AG04450 (cell line): ENCODE measurements around the gene CDKAL1. TPM values are rescaled to one million over a fixed set of nuclear protein-coding genes. Genes with fewer than 3 reads are reported as not detected.

Experiments used
- CTCF ChIA-PET: fragments of 300-600, 350-600 bp; formaldehyde crosslinking; extraction: SDS; loops from one replicate; lab custom pipeline; 2022; ENCODE audit warnings: antibody characterized with exemption, inconsistent platforms; lab: Charles Lee
- POLR2A ChIA-PET: fragments of 350-600 bp; formaldehyde crosslinking; extraction: SDS; loops from one replicate; lab custom pipeline; 2021; ENCODE audit warnings: antibody characterized with exemption, inconsistent platforms; lab: Yijun Ruan, JAX
- DNase-seq: peaks from one replicate; pipeline ENCODE4 v3.0.0-alpha.2; 2011; ENCODE audit warnings: low read depth, low spot score
- H3K27ac ChIP-seq: one replicate; pipeline ENCODE4 v1.5.1; 2012; ENCODE audit warnings: low read depth, low read length, control low read depth
- H3K27me3 ChIP-seq: one replicate; pipeline ENCODE4 v1.6.0; 2012; ENCODE audit warnings: low read length; ENCODE audit not compliant: control insufficient read depth, insufficient read depth
- H3K4me3 ChIP-seq: 2 replicates; pipeline ENCODE4 v1.5.1; 2011; ENCODE audit warnings: mild to moderate bottlenecking, low read depth, low read length, control low read depth
- H3K9me3 ChIP-seq: 2 replicates; pipeline ENCODE4 v1.5.1; 2012; ENCODE audit warnings: low read length; ENCODE audit not compliant: control insufficient read depth, insufficient read depth
- polyA plus RNA-seq: library from polyadenylated mRNA; depleted of rRNA; stranded (reverse); fragments of >200 nt; gene quantifications from 2 replicates; pipeline ENCODE4 v1.2.3, GENCODE V29; 2011
- TF ChIP-seq, protein P1 (sequence below): IDR thresholded peaks from 2 replicates; pipeline ENCODE4 v1.5.1; 2011; ENCODE audit warnings: low read depth, low read length, control low read depth, inconsistent platforms

The CDKAL1 gene
- polyA plus RNA-seq, 1 experiment, result 9.2 TPM

DNA sequence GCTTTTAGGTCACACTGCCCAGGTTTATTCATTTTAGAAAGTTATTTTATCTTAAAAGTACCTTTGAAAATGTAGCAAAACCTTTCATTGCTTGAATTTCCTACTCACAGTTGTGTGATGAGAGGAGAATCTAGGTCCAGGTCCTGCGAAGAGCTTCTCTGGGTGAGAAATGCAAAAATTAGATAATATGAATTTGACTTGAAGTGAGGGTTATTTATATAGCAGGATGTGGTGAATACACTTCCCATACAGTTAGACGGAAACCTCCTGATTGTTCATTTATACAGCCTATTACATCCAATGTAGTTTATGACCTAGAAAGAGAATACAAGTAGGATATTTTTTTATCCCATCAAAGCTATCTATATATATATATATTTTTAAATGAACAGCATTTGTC lies 30.5 kb downstream of the CDKAL1 start:
- CTCF ChIA-PET, result interaction anchor here (0.5 to 5.6 kb wide), 6 partner anchors 10 to 1583 kb away, joined by 3 to 133 read pairs (median 7); no protein-coding TSS in a partner anchor
- H3K27ac ChIP-seq, result no peak overlapping the region
- POLR2A ChIA-PET, result interaction anchor here (1.0 to 1.9 kb wide), 3 partner anchors 1024 to 1029 kb away, joined by 5 to 11 read pairs (median 10); partner anchors contain the start of gene SOX4

DNA sequence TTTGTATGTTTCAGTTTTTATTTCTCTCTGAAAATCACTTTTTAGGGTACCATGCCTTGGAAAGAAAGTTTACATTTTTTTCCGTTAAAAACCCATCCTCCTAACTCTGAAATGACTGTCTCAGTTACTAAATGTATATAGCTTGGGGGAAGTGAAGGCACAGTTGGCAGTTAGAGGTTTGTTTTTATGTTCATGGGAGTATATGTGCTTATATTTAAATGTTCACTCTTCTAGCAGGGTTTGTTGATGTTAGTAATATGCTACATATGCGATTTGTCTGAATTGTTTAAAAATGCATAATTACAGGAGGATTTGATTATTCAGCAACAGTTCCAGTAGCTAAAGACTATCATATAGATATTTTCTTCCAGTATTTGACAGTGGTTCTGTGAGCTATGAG lies 31.1 kb downstream of the CDKAL1 start:
- no peaks in the 10 kb centered on the region for H3K27me3 ChIP-seq
- H3K4me3 ChIP-seq, result no peak overlapping the region
- ChIA-PET CTCF (interaction anchor here (0.5 to 5.6 kb wide), 3 partner anchors 581 to 1582 kb away, joined by 3 to 133 read pairs (median 8); no protein-coding TSS in a partner anchor), POLR2A (interaction anchor here (1.4 to 1.9 kb wide), 2 partner anchors 1023 to 1028 kb away, joined by 5 to 10 read pairs; partner anchors contain the start of gene SOX4)
- H3K9me3 ChIP-seq, result no peaks in the 10 kb centered on the region
- no peak for DNase-seq
- TF ChIP-seq, protein P1, sequence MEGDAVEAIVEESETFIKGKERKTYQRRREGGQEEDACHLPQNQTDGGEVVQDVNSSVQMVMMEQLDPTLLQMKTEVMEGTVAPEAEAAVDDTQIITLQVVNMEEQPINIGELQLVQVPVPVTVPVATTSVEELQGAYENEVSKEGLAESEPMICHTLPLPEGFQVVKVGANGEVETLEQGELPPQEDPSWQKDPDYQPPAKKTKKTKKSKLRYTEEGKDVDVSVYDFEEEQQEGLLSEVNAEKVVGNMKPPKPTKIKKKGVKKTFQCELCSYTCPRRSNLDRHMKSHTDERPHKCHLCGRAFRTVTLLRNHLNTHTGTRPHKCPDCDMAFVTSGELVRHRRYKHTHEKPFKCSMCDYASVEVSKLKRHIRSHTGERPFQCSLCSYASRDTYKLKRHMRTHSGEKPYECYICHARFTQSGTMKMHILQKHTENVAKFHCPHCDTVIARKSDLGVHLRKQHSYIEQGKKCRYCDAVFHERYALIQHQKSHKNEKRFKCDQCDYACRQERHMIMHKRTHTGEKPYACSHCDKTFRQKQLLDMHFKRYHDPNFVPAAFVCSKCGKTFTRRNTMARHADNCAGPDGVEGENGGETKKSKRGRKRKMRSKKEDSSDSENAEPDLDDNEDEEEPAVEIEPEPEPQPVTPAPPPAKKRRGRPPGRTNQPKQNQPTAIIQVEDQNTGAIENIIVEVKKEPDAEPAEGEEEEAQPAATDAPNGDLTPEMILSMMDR, result no peak
- no peak overlapping the region for H3K27ac ChIP-seq

More for the DNA sequence above, 30.5 kb downstream of the CDKAL1 start:
- Histone ChIP-seq H3K9me3 (no peaks in the 10 kb centered on the region), H3K27me3 (no peaks in the 10 kb centered on the region), H3K4me3 (no peak overlapping the region)
- TF ChIP-seq, protein P1, result no peak
- DNase-seq, result no peak

DNA sequence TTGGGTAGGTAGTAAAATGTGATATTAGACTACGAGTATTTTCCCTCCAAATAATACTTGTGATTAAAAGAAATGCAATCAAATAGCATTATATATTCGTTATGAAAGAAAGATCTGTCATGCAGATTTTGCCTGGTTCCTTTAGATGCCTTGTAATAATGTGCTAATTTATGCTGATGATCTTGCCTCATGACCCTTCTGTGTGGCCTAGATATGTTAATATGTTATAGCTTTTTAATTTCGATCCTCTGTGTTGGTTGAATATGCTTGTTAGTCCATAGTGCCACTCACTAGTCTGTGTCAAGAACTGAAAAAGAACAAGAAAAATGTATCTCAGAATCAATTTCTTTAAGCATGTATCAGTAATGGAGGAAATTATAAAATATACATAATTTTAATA lies 31.9 kb downstream of the CDKAL1 start:
- CTCF ChIA-PET, result interaction anchor here (0.6 to 5.6 kb wide), 2 partner anchors 988 to 1024 kb away, joined by 9 to 133 read pairs; no protein-coding TSS in a partner anchor
- no peaks in the 10 kb centered on the region for H3K27me3 ChIP-seq

DNA sequence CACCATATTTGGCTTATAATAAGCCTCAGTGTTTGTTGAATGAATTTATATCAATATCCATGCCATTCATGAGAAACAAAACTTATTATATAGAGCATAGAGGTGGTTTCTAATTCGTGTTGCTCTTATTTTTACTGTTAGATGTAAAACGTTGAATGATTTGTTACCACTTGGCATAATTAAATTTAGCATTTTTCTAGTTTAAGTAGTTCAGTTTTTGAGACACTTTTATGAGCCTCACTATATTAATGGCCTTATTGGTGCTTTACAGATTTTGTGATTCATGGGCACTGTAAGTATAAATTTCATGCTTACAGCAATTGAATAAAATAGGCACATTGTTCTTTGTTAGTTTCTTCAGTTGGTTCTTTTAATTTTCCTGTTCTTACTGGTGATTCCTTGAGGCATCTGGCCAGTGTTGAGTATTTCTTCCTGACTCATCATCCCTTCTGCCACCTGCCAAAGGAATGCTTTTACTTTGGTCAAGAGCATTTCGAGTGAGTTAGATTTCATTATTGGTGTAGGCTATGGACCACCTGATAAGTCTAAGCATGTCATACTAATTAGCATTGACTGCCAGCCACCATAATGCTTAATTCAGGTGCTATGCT lies 34.8 kb downstream of the CDKAL1 start:
- CTCF ChIA-PET, result interaction anchor here (0.6 kb wide), 1 partner anchor 307 kb away, joined by 3 read pairs; no protein-coding TSS in a partner anchor
- Histone ChIP-seq H3K27me3 (no peaks in the 10 kb centered on the region), H3K9me3 (no peaks in the 10 kb centered on the region), H3K4me3 (no peak overlapping the region), H3K27ac (no peak overlapping the region)
- TF ChIP-seq, protein P1, result no peak
- POLR2A ChIA-PET, result no interaction called here
- no peak for DNase-seq

More for the DNA sequence above, 31.9 kb downstream of the CDKAL1 start:
- Histone ChIP-seq H3K9me3 (no peaks in the 10 kb centered on the region), H3K27ac (no peak overlapping the region), H3K4me3 (no peak overlapping the region)
- POLR2A ChIA-PET, result interaction anchor here (1.4 to 1.9 kb wide), 2 partner anchors 1022 to 1028 kb away, joined by 5 to 10 read pairs; partner anchors contain the start of gene SOX4
- TF ChIP-seq, protein P1, result no peak
- DNase-seq, result no peak

DNA sequence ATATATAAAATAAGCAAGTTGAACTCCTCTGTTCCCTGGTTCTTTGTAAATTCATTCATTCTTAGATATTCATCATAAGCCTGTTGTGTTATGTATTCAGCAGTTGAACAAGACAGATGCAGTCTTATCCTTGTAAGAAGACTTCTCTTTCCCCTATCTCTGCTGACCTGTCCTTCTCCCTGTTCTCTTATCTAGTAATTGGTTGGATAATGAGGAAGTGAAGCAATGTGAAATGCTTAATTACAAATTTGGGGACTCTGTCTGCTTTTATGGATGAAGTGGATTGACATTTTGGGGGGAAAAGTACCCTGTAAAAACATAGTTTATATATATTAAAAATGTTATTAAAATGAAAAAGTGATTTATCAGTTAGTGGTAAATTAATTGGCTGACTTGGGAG lies 37.0 kb downstream of the CDKAL1 start:
- ChIA-PET POLR2A (no interaction called here), CTCF (no interaction called here)
- no peaks in the 10 kb centered on the region for H3K27me3 ChIP-seq
- H3K9me3 ChIP-seq, result no peaks in the 10 kb centered on the region
- no peak for DNase-seq
- H3K4me3 ChIP-seq, result no peak overlapping the region
- H3K27ac ChIP-seq, result no peak overlapping the region
- TF ChIP-seq, protein P1, result no peak
